GM21529 (cell line): Measurements from ENCODE around the gene ALOX12B.
"Not testable (repeated sequence)": the region's sequence is repeated elsewhere in the genome, so short reads cannot be mapped to it uniquely, and the experiment has no call there.

Source experiments
- ATAC-seq: cut with Tn5 transposase; IDR thresholded peaks from one replicate; pipeline ENCODE4 v1.9.1; 2021; ENCODE audit not compliant: unreplicated experiment

Gene ALOX12B

DNA sequence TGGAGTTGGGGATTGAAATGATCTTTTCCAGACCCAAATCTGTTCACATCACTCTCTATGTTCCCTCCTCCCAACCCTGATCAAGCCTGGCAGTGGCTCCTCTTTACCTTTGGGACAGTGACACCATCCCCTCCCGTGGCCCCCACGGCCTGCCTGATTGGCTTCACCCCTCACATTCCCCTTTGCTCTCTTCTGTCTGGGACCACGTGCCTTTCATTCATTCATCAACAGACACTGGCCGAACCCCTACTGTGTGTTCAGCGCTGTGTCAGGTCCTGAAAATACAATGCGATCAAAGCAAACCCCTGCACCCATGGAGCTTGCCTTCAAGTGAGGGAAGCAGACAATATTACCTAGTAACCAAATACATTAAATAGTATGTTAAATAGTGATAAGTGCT is 2.2 kb upstream of the ALOX12B start:
- ATAC-seq, result no peak

DNA sequence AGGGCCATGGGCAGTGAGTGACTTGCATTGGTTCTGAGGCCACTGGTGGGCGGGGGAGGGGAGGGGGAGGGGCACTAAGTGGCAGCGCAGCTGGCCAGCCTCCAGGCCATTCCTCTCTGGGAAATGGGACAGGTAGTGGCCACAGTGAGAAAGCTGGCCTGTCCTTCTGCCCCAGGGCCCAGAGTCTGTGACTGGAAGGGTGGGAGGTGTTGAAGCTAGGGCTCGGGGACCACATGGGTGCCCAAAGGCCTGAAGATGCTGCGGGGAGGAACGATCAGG is 375 bp upstream of the ALOX12B start:
- ATAC-seq, result no peak

DNA sequence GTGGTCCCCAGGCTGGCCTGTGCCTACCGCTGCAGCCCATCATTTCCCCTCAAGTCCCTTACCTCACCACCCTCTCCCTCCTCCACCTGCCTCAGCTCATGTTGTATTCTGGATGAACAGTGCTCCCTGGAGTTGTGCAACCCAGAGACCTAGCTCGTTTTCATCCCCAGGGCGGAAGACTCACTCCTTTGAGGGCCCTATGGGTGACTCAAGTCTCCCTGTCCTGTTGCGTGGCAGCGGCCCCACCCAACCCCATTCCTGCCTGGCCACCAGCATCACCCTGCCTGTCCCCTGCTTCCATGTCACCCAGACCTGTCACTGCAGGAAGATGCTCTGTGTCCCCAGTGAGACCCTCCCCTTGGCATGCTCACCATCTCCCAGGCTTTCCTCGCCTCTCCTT is 3.3 kb downstream of the ALOX12B start:
- ATAC-seq, result no peak

DNA sequence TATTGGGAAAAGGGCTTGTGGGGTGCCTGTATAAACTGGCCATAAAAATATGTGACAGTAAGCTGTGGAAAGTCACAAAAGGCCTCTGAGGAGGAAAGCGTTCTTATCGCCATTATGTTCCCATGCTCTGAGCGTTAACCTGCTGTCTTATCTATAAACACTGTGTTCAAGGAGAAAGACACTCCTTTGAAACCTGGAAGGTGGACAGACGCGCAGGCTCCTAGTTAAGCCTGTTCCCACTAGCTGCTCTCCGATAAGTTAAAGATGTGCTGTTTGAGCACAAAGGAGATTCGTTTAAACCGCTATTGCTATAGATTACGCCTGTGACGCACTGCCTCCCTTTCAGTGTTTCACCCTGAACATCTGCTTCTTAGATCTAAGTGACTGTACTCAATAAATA is 5.2 kb downstream of the ALOX12B start:
- ATAC-seq, result no peak

DNA sequence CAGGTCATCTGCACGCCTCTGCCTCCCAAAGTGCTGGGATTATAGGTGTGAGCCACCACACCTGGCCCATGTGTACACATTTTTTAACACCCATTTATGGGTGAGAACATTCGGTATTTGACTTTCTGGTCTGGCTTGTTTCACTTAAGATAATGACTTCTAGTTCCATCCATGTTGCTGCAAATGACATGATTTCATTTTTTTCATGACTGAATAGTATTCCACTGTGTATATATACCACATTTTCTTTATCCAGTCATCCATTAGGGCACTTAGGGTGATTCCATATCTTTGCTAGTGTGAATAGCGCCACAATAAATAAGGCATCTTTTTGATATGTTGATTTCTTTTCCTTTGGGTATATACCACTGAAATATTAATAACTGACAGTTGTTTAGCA is 5.6 kb downstream of the ALOX12B start:
- ATAC-seq, result no peak

DNA sequence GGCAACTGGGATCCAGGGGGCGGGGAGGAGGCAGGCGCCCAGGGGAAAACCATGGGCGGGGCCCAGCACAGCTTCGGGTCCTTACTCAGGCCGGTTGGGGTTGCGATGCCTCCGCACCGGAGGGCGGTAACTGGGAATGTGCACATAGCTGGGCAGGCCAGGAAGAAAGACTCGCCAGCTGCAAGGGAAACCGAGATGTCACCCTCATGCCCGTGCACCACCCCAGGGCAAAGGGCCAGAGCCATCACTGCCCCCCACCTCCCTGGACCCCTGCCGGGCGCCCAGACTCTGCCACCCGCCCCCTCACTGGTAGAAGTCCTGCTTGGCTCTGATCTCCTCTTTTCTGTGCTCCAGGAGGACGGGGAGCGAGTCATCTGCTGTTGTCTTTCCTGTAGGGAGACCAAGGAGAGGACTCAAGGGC is 6.7 kb downstream of the ALOX12B start:
- ATAC-seq, result no peak

DNA sequence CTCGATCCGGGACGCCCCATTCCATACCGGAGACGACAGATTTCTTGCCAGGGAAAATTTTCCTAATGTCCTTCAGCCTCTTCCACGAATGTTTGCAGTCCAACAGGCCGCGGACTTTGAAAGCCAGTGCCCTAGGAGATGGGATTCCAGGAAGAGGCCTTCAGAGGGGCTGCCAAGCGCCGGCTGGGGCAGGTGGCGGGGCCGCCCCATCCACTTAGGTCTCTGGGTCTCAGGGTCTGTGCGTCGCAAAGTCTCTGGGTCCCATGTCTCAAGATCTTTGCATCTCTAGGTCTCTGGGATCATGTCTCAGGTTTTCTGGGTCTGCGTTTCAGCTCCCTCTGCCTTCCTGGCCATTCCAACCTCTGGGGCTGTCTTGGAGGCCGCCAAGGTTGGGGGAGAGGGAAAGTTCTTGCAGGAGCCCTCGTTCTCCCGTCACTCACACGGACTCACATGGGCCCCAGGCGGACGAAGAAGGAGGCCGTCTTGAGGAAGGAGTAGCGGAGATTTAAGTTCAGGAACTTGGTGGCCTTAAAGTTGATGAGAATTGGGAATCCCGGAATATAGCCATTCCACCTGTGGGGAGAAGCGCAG is 7.2 kb downstream of the ALOX12B start:
- ATAC-seq, result no peak

DNA sequence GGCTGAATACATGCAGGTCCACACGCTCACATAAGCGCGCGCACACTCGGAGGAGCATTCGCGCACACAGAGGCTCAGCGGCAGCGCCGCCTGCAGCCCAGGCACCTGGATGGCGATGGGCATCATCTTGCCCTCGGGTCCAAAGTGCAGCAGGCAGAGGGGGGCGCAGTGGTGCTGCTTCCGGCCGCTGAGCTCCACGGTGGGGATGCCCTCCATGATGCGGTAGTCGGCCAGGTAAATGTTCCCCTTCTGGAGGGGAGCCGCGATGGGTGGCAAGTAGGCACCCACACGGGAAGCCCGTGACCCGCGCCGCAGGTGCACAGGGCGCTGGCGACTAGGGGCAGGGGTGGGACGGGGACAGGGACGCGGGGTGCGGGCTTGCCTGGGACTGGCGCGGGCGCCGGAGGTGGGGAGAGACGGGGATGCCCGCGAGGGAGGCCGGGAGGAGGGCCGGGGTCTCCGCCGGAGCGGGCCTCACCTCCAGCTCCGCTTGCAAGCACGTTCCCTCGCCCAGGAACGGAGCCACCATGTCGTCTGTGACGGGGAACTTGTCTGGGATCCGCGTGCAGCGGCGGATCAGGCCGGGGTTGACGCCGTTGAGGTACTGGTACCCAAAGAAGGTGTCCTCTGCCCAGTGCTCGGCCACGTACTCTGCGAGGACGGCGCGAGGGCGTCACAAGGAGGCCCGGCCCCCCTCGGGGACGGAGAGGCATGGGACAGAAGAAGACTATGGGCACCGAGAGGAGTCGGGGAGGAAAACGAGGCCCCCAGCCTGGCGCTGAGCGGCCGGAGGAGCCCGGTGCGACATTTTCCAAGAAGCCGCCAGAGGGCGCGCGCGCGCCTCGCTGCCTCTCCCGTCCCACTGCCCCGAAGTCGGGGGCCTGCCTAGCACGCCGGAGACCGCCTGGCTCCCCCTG is 8.0 kb downstream of the ALOX12B start:
- ATAC-seq, result no peak

DNA sequence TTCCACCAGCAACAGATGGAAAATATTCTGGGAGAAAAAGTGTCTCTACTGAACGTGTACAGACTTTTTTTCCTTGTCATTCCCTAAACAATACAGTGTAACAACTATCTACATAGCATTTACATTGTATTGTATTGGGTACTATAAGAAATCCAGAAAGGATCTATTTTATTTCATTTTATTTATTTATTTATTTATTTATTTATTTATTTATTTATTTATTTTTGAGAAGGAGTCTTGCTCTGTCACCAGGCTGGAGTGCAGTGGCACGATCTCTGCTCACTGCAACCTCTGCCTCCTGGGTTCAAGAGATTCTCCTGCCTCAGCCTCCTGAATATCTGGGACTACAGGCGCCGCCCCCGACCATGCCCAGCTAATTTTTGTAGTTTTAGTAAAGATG is 9.6 kb downstream of the ALOX12B start:
- not testable (repeated sequence) for ATAC-seq

DNA sequence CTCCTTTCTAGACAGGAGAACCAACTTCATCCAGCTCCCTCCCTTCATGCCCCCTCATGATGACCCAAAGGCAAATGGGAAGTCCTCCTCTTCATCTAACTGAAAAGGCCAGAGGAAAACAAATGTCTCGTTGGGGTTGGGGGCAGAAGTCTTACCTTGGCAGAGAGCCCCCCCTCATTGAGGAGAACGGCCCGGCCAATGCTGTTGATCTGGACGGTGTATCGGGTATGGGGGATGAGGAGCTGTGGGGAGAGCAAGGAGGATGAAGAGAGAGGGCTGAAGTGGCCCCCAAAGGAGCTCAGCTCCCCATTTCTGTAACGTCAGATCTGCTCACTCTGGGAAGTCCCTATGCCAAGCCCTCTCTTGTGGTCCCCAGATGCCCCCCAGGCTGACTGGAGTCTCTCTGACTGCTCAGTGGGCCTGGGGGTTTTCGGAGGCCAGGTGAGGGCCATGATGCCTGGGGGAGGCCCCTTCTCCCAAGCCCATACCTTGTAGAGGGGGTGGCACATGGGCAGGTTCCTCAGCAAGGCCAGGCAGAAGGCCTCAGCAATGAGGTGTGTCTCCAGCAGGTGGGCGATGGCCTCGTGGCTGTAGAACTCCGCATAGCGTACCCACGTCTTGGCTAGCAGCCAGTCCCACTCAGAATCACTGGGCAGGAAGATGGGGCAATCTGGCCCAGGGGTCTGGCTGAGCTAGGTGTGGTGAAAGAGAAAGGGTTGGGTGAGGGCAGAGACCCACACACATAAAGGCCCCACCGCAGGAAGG is 10.8 kb downstream of the ALOX12B start:
- no peak for ATAC-seq

DNA sequence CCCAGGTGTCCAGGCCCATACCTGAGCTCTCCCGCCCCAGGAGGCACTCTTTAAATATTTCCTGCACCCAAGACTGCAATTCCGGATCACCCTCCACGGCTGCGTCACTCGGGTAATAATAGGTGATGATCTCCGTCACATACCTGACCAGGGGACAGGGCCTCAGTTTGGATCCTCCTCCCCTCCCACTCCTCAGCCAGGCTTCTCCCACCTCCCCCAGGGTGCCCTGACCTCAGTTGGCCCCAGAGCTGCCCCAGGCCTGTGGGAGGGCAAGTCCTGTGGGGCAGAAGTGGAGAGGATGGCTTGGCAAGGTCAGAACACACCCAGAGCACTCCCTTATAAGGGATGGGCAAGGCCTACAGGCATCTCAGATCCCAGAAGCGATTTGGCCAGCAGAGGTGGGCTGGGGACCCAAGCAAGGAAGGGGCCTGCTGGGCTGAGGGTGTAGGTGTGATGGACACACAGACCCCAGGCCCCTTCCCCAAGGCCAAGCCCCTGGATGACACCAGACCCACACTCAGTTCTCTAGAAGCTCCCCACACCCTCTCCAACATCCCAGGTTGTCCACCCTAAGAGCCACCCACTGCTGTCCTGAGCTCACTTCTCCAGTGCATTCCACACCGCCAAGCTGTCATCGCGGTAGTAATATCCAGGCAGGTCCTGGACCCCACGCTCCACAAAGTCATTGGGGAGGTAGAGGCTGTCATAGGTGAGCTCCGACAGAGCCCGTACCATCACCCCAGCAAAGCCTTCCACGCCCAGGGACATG is 11.8 kb downstream of the ALOX12B start:
- no peak for ATAC-seq

DNA sequence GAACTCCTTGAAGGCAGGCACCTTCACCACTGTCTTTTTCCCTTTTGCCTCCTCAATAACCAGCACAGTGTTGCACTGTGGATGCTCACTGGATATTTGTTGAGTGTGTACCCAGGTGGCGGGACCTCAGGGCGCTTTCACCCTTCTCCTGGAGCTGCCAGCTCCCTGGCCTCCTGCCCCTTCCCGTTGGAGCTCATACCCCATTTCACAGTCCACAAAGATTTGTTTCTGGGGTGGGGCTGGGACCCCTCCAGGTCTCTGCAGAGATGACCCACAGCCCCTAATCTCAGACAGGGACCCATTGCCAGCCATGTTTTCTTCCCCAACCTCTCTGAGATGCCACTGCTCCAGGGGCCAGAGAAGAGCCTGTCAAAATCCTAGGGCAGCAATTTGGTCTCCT is 12.4 kb downstream of the ALOX12B start:
- ATAC-seq, result no peak

DNA sequence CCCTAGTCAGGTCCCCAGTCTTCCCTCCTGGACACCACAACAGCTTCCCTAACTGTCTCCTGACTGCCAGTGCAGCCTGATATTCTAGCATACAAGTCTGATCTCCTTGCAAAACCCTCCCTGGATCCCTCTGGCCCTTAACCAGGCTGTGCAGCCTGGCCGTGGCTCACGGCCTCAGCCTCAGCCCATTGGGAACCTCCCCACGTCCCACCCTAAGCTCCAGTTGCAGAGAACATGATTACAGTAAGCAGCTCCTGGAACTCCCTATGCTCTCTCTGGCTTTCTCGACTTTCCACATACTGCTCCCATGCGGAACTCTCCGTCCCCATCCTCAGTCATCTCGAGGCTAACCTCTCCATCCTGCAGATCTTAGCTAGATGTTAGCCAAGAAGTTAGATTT is 13.0 kb downstream of the ALOX12B start:
- ATAC-seq, result no peak

DNA sequence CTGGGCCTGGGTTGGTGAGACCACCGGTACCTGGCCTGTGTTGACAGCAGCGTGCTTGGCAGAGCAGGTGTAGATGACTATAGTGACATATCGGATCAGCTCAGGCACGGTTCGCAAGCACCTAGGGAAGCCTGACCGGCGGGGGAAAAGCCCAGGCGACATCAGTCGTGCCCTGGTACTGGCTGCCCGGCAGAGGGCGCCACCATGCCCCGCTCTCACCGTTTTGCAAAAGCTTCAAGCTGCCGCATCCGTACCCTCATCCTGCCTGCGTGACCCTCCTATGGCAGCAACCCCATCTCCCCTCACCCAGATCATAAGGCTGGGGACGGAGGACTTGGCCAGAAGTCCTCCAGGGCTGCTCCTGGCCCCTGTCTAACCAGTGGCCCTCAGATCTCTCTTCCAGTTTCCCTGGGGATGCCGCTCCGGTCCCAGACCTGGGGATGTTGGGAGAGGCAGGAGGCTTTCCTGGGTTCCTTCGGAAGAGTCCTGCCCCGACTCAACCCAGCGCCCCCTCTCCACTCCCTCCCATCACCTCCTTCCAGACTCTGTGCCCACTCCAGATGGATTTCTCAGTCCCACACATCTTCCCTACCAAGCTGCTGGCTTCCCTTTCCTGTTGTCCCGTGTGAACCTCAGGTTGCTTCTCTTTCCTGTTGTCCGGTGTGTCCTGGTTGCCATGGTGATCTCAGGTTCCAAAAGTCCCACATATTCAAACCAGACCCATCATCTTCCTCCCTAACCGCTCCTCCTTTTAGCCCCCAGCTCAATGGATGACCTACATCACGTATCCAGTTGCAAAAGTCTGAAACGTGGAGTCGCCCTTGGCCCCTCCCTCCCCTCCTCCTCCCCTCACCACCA is 13.7 kb downstream of the ALOX12B start:
- ATAC-seq, result no peak

DNA sequence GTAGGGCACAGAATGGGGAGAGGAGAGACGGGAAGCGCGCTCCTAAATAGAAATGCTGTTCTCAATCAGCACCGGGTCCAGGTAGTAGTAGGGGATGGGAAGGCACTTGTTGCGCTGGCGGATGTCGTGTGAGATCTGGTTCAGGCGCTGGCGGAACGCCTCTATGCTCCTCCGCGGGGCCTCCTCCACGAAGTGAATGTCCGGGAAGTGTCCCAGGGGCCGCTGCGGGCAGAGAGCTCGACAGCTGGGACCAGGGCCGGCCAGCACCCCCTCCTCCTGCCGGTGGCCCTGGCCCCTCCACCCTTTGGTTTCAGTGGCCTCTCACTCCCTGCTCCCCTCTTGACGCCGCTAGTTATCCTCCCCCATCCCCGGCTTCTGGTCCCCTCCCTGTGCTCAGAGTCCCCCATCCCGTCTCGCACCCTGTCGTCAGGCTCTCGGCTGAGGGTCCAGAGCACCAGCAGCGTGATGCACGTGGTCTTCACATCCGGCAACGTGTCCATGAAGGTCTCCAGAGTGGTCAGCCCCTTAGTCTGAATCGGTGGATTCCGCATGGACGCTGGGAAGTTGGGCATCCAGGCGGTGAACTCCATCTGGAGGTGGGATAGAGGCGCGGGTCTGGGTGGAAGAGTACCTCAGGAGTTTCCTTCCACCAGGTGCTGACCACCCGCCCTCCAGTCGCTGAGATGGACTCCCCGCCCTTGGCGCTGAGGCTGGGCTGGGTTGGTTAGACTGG is 14.6 kb downstream of the ALOX12B start:
- no peak for ATAC-seq

DNA sequence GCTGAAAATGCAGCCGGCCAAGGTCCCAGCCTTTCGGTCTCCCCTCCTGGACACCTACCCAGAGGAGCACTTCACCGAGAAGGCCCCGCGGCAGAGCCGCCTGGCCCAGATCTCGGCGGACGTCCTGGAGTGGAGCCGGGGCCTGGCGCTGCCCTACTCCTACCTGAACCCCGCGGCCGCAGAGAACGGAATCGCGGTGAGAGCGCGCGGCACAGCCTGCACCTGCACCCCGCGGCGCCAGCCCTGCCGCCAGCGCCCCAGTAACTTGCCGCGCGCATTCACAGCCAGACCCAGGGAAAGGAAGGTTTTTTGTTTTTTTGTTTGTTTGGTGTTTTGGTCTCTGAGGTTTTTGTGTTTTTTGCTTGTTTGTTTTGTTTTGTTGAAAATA is 15.2 kb downstream of the ALOX12B start:
- no peak for ATAC-seq

DNA sequence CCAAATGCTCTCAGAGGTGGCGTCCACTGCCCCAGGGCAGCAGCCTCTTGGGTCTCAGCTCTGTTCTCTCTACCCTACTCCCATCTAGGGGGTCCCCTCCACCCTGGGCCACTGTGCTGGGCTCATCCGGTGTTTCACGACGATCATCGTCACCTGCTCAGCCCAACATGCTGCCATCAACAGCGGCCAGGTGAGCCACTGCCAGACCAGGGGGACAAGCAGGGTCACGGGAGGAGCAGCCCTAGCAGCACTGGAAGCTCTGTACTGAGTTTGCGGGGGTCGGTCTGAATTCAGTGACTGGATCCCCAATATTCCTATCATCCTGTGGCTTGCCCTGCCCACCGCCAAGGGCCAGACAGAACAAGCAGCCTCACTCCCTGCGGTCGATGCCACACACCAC is 16.0 kb downstream of the ALOX12B start:
- ATAC-seq, result no peak

DNA sequence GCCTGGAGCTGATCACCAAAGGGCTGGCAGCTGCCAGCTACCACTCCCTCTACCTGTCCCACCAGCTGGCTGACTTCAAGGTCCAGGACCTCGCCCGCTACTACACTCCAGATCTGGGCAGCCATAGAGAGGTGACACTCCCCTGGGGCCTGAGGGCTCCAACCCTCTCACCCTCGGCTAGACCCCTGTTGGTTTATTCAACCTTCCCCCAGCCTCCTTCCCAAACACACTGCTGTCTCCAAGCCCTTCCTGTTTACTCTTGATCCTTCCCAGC is 18.0 kb downstream of the ALOX12B start:
- ATAC-seq, result no peak

DNA sequence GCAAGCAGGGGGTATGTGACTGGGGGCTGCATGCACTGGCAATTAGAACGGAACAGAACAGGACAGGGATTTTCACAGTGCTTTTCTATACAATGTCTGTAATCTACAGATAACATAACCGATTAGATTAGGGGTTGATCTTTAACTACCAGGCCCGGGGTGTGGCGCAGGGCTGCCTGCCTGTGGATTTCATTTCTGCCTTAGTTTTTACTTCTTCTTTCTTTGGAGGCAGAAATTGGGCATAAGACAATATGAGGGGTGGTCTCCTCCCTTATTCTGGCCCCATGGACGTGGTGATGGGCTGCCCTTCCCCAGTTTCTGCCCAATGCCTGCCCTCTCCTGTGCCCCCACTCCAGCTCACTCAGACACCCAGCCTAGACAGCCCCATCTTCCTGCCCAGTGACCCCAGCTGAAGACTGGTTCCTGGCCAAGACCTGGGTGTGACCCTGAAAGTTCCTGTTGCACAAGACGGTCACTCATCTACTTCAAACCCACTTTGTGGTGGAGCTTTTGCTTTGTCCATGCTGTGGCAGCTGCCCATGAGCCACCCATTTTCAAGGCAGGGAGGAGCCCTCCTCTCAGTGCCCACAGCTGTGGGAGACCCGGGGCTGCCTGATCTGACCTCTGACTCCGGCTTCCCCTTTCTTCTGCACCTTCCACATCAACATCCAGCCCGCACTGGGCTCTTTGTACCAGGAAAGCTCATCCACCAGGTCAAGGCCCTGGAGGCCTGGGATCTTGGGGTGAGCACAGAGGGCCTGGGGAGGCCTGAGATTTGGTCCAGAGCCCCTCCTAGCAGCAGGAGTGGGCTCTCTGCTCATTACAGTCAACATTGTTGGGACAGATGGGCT is 18.6 kb downstream of the ALOX12B start:
- no peak for ATAC-seq
